Measurements from ENCODE around the gene RHOJ.

- TF ChIP-seq NFYA (IDR thresholded peaks at IDR 0.05; ENCODE audit: borderline replicate concordance, low read depth, low read length) (no peak), NR2C2 (IDR thresholded peaks at IDR 0.05; ENCODE audit: borderline replicate concordance, control insufficient read depth, insufficient read length, low read depth) (no peak), LARP7 (IDR thresholded peaks at IDR 0.05) (no peak), CTCF (IDR thresholded peaks at IDR 0.05 in 2 of 3, conservative IDR thresholded peaks at IDR 0.05 in 1 of 3; ENCODE audit: control insufficient read depth in 2 of 3, extremely low read depth in 1 of 3, insufficient read depth in 1 of 3, low read depth in 3 of 3, low read length in 3 of 3) (no peak), TAF1 (IDR thresholded peaks at IDR 0.05; ENCODE audit: borderline replicate concordance, low read depth, low read length) (no peak), REST (IDR thresholded peaks at IDR 0.05; ENCODE audit: low read depth, low read length) (no peak), TCF12 (IDR thresholded peaks at IDR 0.05; ENCODE audit: low read depth, low read length) (no peak)
These were observed 44.0 kb downstream of the RHOJ start for GRCh38 chr14:63248211-63248610.
